Activated T-helper 2 cell treated with anti-CD3 and anti-CD28 coated beads, Interferon-gamma antibody, Interleukin-2, Interleukin-4, amounts not matched to agents 10 μg/mL and 5 μg/mL and 100 μg/mL, durations not matched to agents 14 hours and 24 hours and 36 hours (primary cell): ENCODE results near the gene KIF6. TPM values are rescaled to one million over a fixed set of nuclear protein-coding genes. Genes with fewer than 3 reads are reported as not detected.

Source experiments
- DNase-seq: peaks from one replicate; pipeline ENCODE4 v3.0.0; 2021; ENCODE audit warnings: low spot score
- H3K27ac Mint-ChIP-seq: one replicate; pipeline ENCODE4 v1.8.0; 2021; ENCODE audit warnings: mixed read lengths
- H3K27me3 Mint-ChIP-seq: one replicate; pipeline ENCODE4 v1.8.0; 2021; ENCODE audit warnings: low read depth, mixed read lengths
- H3K36me3 Mint-ChIP-seq: one replicate; pipeline ENCODE4 v1.8.0; 2021; ENCODE audit warnings: low read depth, mixed read lengths
- H3K4me1 Mint-ChIP-seq: one replicate; pipeline ENCODE4 v1.8.0; 2021; ENCODE audit warnings: low read depth, mixed read lengths
- H3K4me3 Mint-ChIP-seq: one replicate; pipeline ENCODE4 v1.8.0; 2021; ENCODE audit warnings: low read depth, mild to moderate bottlenecking, moderate library complexity, mixed read lengths
- H3K9me3 Mint-ChIP-seq: one replicate; pipeline ENCODE4 v1.8.0; 2021; ENCODE audit warnings: mixed read lengths
- intact Hi-C: fragments of 100-400 bp; cut with micrococcal nuclease; formaldehyde crosslinking; loops from one replicate; pipeline ENCODE4 v1.15.1; 2023
- total RNA-seq: library from RNA; stranded (reverse); gene quantifications from 2 replicates; pipeline ENCODE4 v1.2.3, GENCODE V29; 2022

KIF6 gene
- total RNA-seq, 1 donor from 2014 or later: 0.25 TPM

- Mint-ChIP-seq H3K27ac (no peak overlapping the region), H3K36me3 (no peaks in the 10 kb centered on the region), H3K27me3 (no peaks in the 10 kb centered on the region), H3K4me1 (no peaks in the 10 kb centered on the region), H3K9me3 (no peaks in the 10 kb centered on the region), H3K4me3 (no peak overlapping the region)
- no peak for DNase-seq
- intact Hi-C loops: no loop called here
These were observed 358.1 kb downstream of the KIF6 start for GRCh38 chr6:39366931-39367618.

- Mint-ChIP-seq H3K4me3 (no peak overlapping the region), H3K36me3 (no peaks in the 10 kb centered on the region), H3K27me3 (no peaks in the 10 kb centered on the region), H3K9me3 (no peaks in the 10 kb centered on the region), H3K27ac (no peak overlapping the region), H3K4me1 (no peaks in the 10 kb centered on the region)
- no peak for DNase-seq
- intact Hi-C loops: no loop called here
These were observed 359.7 kb downstream of the KIF6 start for GRCh38 chr6:39365281-39366074.

- H3K4me1 Mint-ChIP-seq: no peaks in the 10 kb centered on the region
- no peak overlapping the region for H3K4me3 Mint-ChIP-seq
- no peak for DNase-seq
- H3K36me3 Mint-ChIP-seq: no peaks in the 10 kb centered on the region
- H3K27ac Mint-ChIP-seq: no peak overlapping the region
- intact Hi-C loops: no loop called here
- H3K27me3 Mint-ChIP-seq: no peaks in the 10 kb centered on the region
- H3K9me3 Mint-ChIP-seq: no peaks in the 10 kb centered on the region
These were observed 361.9 kb downstream of the KIF6 start for GRCh38 chr6:39363280-39363679.

- Mint-ChIP-seq H3K36me3 (no peaks in the 10 kb centered on the region), H3K4me1 (no peaks in the 10 kb centered on the region), H3K27ac (no peak overlapping the region), H3K27me3 (no peaks in the 10 kb centered on the region), H3K9me3 (no peaks in the 10 kb centered on the region), H3K4me3 (no peak overlapping the region)
- no peak for DNase-seq
- intact Hi-C loops: no loop called here
These were observed 362.7 kb downstream of the KIF6 start for GRCh38 chr6:39362487-39362865.

GRCh38 chr6:39361657-39362486 is 363.3 kb downstream of the KIF6 start:
- no peak overlapping the region for H3K27ac Mint-ChIP-seq
- no peaks in the 10 kb centered on the region for H3K4me1 Mint-ChIP-seq
- H3K27me3 Mint-ChIP-seq: no peaks in the 10 kb centered on the region
- DNase-seq: peak; percentile 24
- no peaks in the 10 kb centered on the region for H3K9me3 Mint-ChIP-seq
- intact Hi-C loops: no loop called here
- no peaks in the 10 kb centered on the region for H3K36me3 Mint-ChIP-seq
- H3K4me3 Mint-ChIP-seq: no peak overlapping the region

GRCh38 chr6:39360378-39360777 is 364.8 kb downstream of the KIF6 start:
- Mint-ChIP-seq H3K9me3 (no peaks in the 10 kb centered on the region), H3K4me1 (no peaks in the 10 kb centered on the region), H3K4me3 (no peak overlapping the region), H3K27me3 (no peaks in the 10 kb centered on the region), H3K36me3 (no peaks in the 10 kb centered on the region), H3K27ac (no peak overlapping the region)
- no peak for DNase-seq
- intact Hi-C loops: no loop called here

- Mint-ChIP-seq H3K27me3 (no peaks in the 10 kb centered on the region), H3K36me3 (no peaks in the 10 kb centered on the region), H3K27ac (no peak overlapping the region), H3K4me1 (no peaks in the 10 kb centered on the region), H3K9me3 (no peaks in the 10 kb centered on the region), H3K4me3 (no peak overlapping the region)
- DNase-seq: no peak
- intact Hi-C loops: no loop called here
These were observed 367.1 kb downstream of the KIF6 start for GRCh38 chr6:39357998-39358686.

- Mint-ChIP-seq H3K27me3 (no peaks in the 10 kb centered on the region), H3K36me3 (no peaks in the 10 kb centered on the region), H3K4me3 (no peak overlapping the region), H3K4me1 (no peaks in the 10 kb centered on the region), H3K27ac (no peak overlapping the region), H3K9me3 (no peaks in the 10 kb centered on the region)
- intact Hi-C loops: no loop called here
- no peak for DNase-seq
These were observed 371.4 kb downstream of the KIF6 start for GRCh38 chr6:39353698-39354315.

GRCh38 chr6:39350723-39351505 is 374.3 kb downstream of the KIF6 start:
- DNase-seq: no peak
- no peaks in the 10 kb centered on the region for H3K4me1 Mint-ChIP-seq
- no peak overlapping the region for H3K27ac Mint-ChIP-seq
- no peaks in the 10 kb centered on the region for H3K27me3 Mint-ChIP-seq
- H3K36me3 Mint-ChIP-seq: no peaks in the 10 kb centered on the region
- H3K4me3 Mint-ChIP-seq: no peak overlapping the region
- H3K9me3 Mint-ChIP-seq: no peaks in the 10 kb centered on the region
- intact Hi-C loops: no loop called here

GRCh38 chr6:39348740-39349139 is 376.5 kb downstream of the KIF6 start:
- intact Hi-C loops: loop anchor here (10.0 kb wide), 1 partner anchor 956 kb away; no protein-coding TSS in a partner anchor
- no peaks in the 10 kb centered on the region for H3K9me3 Mint-ChIP-seq
- no peaks in the 10 kb centered on the region for H3K4me1 Mint-ChIP-seq
- no peaks in the 10 kb centered on the region for H3K27me3 Mint-ChIP-seq
- no peak for DNase-seq
- no peak overlapping the region for H3K4me3 Mint-ChIP-seq
- H3K36me3 Mint-ChIP-seq: no peaks in the 10 kb centered on the region
- H3K27ac Mint-ChIP-seq: no peak overlapping the region

GRCh38 chr6:39347906-39348585 is 377.2 kb downstream of the KIF6 start:
- Mint-ChIP-seq H3K27ac (no peak overlapping the region), H3K27me3 (no peaks in the 10 kb centered on the region), H3K4me3 (no peak overlapping the region), H3K9me3 (no peaks in the 10 kb centered on the region), H3K36me3 (no peaks in the 10 kb centered on the region), H3K4me1 (no peaks in the 10 kb centered on the region)
- DNase-seq: peak; percentile 43
- intact Hi-C loops: loop anchor here (10.0 kb wide), 1 partner anchor 957 kb away; no protein-coding TSS in a partner anchor
